Common myeloid progenitor, CD34-positive (primary cell): ENCODE data around the gene PEX6.
A peak's percentile ranks its signal among the peaks of the same experiment; 100 is the strongest.

Experiments used
- CTCF ChIA-PET: fragments of 350-600 bp; sonication (Branson Sonifier 250); formaldehyde crosslinking; loops from one replicate; lab custom pipeline; 2021; ENCODE audit warnings: antibody characterized with exemption; lab: Charles Lee
- POLR2A ChIA-PET: fragments of 350-600 bp; sonication (Branson Sonifier 250); formaldehyde crosslinking; loops from one replicate; lab custom pipeline; 2021; ENCODE audit warnings: antibody characterized with exemption; lab: Charles Lee
- DNase-seq, 3 donors: peaks; one replicate each; pipeline versions ENCODE4 v3.0.0 to v3.0.0-alpha.2; 2013
- H3K27ac ChIP-seq, 2 experiments: 1 replicate in 1 of 2; 2 replicates in 1 of 2; pipeline ENCODE4 v1.7.0; 2013; ENCODE audit warnings: inconsistent platforms in 2 of 2, low read length in 2 of 2, mild to moderate bottlenecking in 2 of 2, low read depth in 1 of 2, moderate library complexity in 1 of 2; ENCODE audit not compliant: severe bottlenecking in 2 of 2, insufficient read depth in 1 of 2, poor library complexity in 1 of 2
- H3K27me3 ChIP-seq, 5 experiments: replicated peaks in 2 of 5; 1 replicate in 3 of 5; 2 replicates in 2 of 5; pipeline versions ENCODE4 v1.6.1 to v1.7.0; 2013; ENCODE audit warnings: low read length in 4 of 5, mild to moderate bottlenecking in 2 of 5, moderate library complexity in 2 of 5, inconsistent platforms in 1 of 5; ENCODE audit not compliant: insufficient read depth in 5 of 5, control insufficient read depth in 4 of 5
- H3K36me3 ChIP-seq, 4 experiments: 1 replicate in 2 of 4; 2 replicates in 2 of 4; pipeline versions ENCODE4 v1.6.1 to v1.7.0; 2013; ENCODE audit warnings: low read length in 3 of 4, control low read depth in 1 of 4, mild to moderate bottlenecking in 1 of 4; ENCODE audit not compliant: control insufficient read depth in 4 of 4, insufficient read depth in 4 of 4
- H3K4me1 ChIP-seq, 4 experiments: 1 replicate in 3 of 4; 2 replicates in 1 of 4; pipeline versions ENCODE4 v1.6.1 to v1.7.1; 2013; ENCODE audit warnings: low read length in 3 of 4, mild to moderate bottlenecking in 3 of 4, control low read depth in 1 of 4, inconsistent platforms in 1 of 4, moderate library complexity in 1 of 4; ENCODE audit not compliant: control insufficient read depth in 4 of 4, insufficient read depth in 4 of 4; ENCODE audit errors: control extremely low read depth in 1 of 4
- H3K4me3 ChIP-seq, 7 experiments: 1 replicate in 4 of 7; 2 replicates in 3 of 7; pipeline versions ENCODE4 v1.5.1 to v1.7.0; 2013; ENCODE audit warnings: mild to moderate bottlenecking in 7 of 7, low read length in 6 of 7, moderate library complexity in 6 of 7, inconsistent platforms in 2 of 7, low read depth in 2 of 7, control low read depth in 1 of 7; ENCODE audit not compliant: insufficient read depth in 4 of 7, control insufficient read depth in 1 of 7; ENCODE audit errors: extremely low read depth in 1 of 7
- H3K9me3 ChIP-seq, 5 experiments: 1 replicate in 4 of 5; 2 replicates in 1 of 5; pipeline versions ENCODE4 v1.6.1 to v1.7.1; 2013; ENCODE audit warnings: low read length in 4 of 5, mild to moderate bottlenecking in 2 of 5, inconsistent platforms in 1 of 5, low read depth in 1 of 5, moderate library complexity in 1 of 5; ENCODE audit not compliant: control insufficient read depth in 4 of 5, insufficient read depth in 2 of 5; ENCODE audit errors: control extremely low read depth in 1 of 5
- whole genome bisulfite sequencing: methylation state at CpG from one replicate; pipeline ENCODE4 v1.1.5; 2013; ENCODE audit not compliant: insufficient coverage; 5-methylcytosine and 5-hydroxymethylcytosine counted together

The PEX6 gene

DNA sequence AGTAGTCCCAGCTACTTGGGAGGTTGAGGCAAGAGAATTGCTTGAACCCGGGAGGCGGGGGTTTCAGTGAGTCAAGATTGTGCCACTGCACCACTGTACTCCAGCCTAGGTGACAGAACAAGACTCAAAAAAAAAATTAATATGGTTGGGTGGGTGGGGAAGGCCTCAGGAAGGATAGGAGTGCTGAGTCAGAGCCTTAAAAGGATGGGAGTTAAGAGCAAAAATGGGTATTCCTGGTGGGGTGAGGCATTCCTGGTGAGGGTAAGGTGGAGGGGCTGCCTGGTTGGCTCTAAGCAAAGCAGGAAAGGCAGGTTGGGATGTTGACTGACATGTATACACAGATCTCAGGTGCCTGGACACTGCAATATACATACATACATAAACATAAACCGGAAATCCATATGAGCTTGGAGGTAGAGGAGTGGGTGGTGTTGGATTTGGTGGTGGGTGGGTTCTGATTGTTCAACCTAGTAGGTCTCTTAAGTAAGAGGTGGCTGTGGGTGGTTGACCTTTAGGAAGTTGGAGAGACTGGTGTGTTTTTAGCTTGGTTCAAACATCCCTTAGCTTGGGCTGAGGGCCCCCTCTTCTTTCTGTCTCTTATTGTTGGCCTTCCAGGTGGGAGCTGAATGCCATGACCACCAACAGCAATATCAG is 41.2 kb upstream of the PEX6 start:
- Histone ChIP-seq H3K36me3 (peaks cover 4 to 49% (median 34%) of the 10 kb centered on the region in 4 experiments), H3K27me3 (no peaks in the 10 kb centered on the region), H3K4me1 (peaks cover 0 to 32% (median 27%) of the 10 kb centered on the region in 4 experiments), H3K4me3 (no peak overlapping the region), H3K27ac (peak overlapping the region in 1 of 2 experiments; percentile 81), H3K9me3 (no peaks in the 10 kb centered on the region)
- ChIA-PET POLR2A (interaction anchor here (0.5 kb wide), 1 partner anchor 105 kb away, joined by 3 read pairs; no protein-coding TSS in a partner anchor), CTCF (interaction anchor here (0.7 to 2.0 kb wide), 4 partner anchors 9 to 124 kb away, joined by 3 to 5 read pairs (median 3); partner anchors contain the start of gene PEX6)
- DNase-seq, result no peak
- WGBS, result 100% methylated on average over 2 of the region's 3 CpGs

DNA sequence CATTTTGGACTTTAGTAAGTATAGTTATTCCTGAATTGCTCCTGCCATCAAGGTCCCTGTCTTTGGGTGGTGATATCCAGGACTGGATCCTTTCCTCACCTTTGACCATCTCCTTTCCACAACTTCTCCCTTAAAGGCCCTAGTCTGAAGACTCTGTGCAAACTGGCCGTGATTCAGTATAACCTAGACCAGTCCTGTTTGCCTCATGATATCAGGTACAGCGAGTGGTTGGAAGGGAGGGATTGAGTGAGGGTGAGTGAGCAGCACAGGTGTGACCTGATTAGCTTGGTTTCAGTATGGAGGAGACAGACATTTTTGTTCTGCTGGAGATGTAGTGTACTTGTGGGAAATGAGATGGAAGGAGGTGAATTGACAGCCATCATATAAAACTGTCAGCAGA is 40.2 kb upstream of the PEX6 start:
- Histone ChIP-seq H3K9me3 (no peaks in the 10 kb centered on the region), H3K36me3 (peaks cover 0 to 39% (median 29%) of the 10 kb centered on the region in 4 experiments), H3K4me3 (no peak overlapping the region), H3K4me1 (peaks cover 5 to 40% (median 34%) of the 10 kb centered on the region in 4 experiments), H3K27ac (peak overlapping the region in 1 of 2 experiments; percentile 20), H3K27me3 (no peaks in the 10 kb centered on the region)
- WGBS, result no CpG with 5 or more reads among the region's 2 CpGs
- no peak for DNase-seq
- ChIA-PET CTCF (interaction anchor here (1.0 kb wide), 2 partner anchors 14 to 16 kb away, joined by 3 read pairs; no protein-coding TSS in a partner anchor), POLR2A (no interaction called here)

- CTCF ChIA-PET, result interaction anchor here (0.7 to 3.5 kb wide), 4 partner anchors 8 to 46 kb away, joined by 3 to 8 read pairs (median 4); no protein-coding TSS in a partner anchor
- Histone ChIP-seq H3K27me3 (no peaks in the 10 kb centered on the region), H3K9me3 (no peaks in the 10 kb centered on the region), H3K27ac (peak overlapping the region in 1 of 2 experiments; percentile 63), H3K4me3 (peak overlapping the region in 1 of 7 experiments; percentile 7), H3K4me1 (peaks cover 11 to 48% (median 38%) of the 10 kb centered on the region in 4 experiments), H3K36me3 (peaks cover 0 to 40% (median 30%) of the 10 kb centered on the region in 4 experiments)
- DNase-seq, result no peak
- POLR2A ChIA-PET, result no interaction called here
- WGBS, result 94% methylated on average over 12 of the region's 12 CpGs
Measured at GRCh38 chr6:43016943-43017334, 38.0 kb upstream of the PEX6 start.

DNA sequence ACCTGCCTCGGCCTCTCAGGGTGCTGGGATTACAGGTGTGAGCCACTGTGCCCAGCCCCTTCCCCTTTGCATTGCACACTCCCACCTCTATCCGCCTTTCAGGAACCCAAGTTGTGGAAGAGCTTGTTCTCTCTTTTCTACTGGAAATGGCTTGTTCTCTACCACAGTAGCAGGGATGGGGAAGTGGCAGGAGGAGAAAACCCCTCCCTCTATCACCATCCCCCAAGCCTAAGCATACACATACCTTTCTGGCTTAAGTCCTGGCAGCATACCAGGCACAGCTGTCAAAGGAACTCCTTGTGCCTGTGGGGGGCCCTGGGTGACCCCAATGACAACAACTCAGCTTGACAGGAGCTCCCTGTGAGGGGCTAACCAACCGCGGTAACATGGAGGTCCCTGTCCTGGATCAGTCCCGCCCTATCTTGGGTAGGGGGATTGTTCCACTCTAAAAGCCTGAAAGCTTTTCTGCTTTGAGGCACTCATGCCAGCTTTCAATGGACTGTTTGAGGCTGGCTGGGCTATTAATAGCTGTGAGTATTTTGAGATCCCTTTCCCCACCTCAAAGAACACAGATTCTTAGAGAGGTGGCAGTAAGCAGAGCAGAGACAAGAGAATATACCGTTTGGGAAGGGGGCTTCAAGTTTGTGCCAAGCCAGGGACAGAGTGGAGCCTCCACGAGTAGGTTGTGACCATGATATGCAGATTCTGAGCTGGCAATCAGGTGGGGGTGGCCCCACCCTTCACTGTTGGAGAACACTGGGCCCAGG is 37.4 kb upstream of the PEX6 start:
- peak overlapping the region in 1 of 2 experiments; percentile 63 for H3K27ac ChIP-seq
- CTCF ChIA-PET, result interaction anchor here (0.7 to 3.5 kb wide), 7 partner anchors 9 to 135 kb away, joined by 3 to 8 read pairs (median 4); no protein-coding TSS in a partner anchor
- H3K27me3 ChIP-seq, result no peaks in the 10 kb centered on the region
- H3K4me1 ChIP-seq, result peaks cover 11 to 50% (median 38%) of the 10 kb centered on the region in 4 experiments
- no peak overlapping the region for H3K4me3 ChIP-seq
- DNase-seq, result no peak
- WGBS, result 88% methylated on average over 4 of the region's 7 CpGs
- POLR2A ChIA-PET, result no interaction called here
- peaks cover 0 to 46% (median 33%) of the 10 kb centered on the region in 4 experiments for H3K36me3 ChIP-seq
- H3K9me3 ChIP-seq, result no peaks in the 10 kb centered on the region

- ChIA-PET POLR2A (interaction anchor here (0.6 to 1.0 kb wide), 4 partner anchors 10 to 138 kb away, joined by 3 to 7 read pairs (median 3); partner anchors contain the start of genes CNPY3 and CUL7), CTCF (interaction anchor here (0.6 to 3.5 kb wide), 7 partner anchors 11 to 133 kb away, joined by 3 to 10 read pairs (median 3); partner anchors contain the start of genes CUL7 and PPP2R5D)
- Histone ChIP-seq H3K27me3 (no peaks in the 10 kb centered on the region), H3K27ac (peak overlapping the region; percentile 46 to 87), H3K4me1 (peaks cover 11 to 40% (median 31%) of the 10 kb centered on the region in 4 experiments), H3K36me3 (peaks cover 0 to 56% (median 42%) of the 10 kb centered on the region in 4 experiments), H3K4me3 (peak overlapping the region; percentile 74 to 96 (median 90)), H3K9me3 (no peaks in the 10 kb centered on the region)
- DNase-seq, result no peak
- WGBS, result 0% methylated on average over 7 of the region's 7 CpGs
Measured at GRCh38 chr6:43014434-43014909, 35.5 kb upstream of the PEX6 start.

- H3K36me3 ChIP-seq, result peaks cover 4 to 56% (median 41%) of the 10 kb centered on the region in 4 experiments
- peak within 1 kb of the TSS; percentile 74 to 96 (median 90) for H3K4me3 ChIP-seq
- no peaks in the 10 kb centered on the region for H3K27me3 ChIP-seq
- CTCF ChIA-PET, result interaction anchor here (0.7 to 3.5 kb wide), 5 partner anchors 11 to 49 kb away, joined by 3 to 10 read pairs (median 4); partner anchors contain the start of genes CUL7 and PPP2R5D
- H3K27ac ChIP-seq, result peak within 1 kb of the TSS; percentile 52 to 87
- POLR2A ChIA-PET, result interaction anchor here (0.6 to 1.1 kb wide), 5 partner anchors 10 to 138 kb away, joined by 3 to 7 read pairs (median 3); partner anchors contain the start of genes CNPY3 and CUL7
- peak; percentile 100 for DNase-seq
- 0% methylated on average over 45 of the region's 51 CpGs for WGBS
- peaks cover 11 to 40% (median 31%) of the 10 kb centered on the region in 4 experiments for H3K4me1 ChIP-seq
- no peaks in the 10 kb centered on the region for H3K9me3 ChIP-seq
Measured at GRCh38 chr6:43013843-43014433, 35.0 kb upstream of the PEX6 start, which contains the start of the genes KLHDC3 and MEA1. KLHDC3 (plus strand) TSS chr6:43014249; CDS start chr6:43017193, 2,944 bp downstream. MEA1 (minus strand) TSS chr6:43013946; CDS start chr6:43013813, 133 bp downstream.
